Inferior parietal cortex (tissue), 1 donor: Measurements from ENCODE around the gene CDC42BPG.

Experiments
- DNase-seq: peaks from one replicate; pipeline ENCODE4 v3.0.0-alpha.2; 2016; ENCODE audit errors: extremely low spot score

CDC42BPG gene

GRCh38 chr11:64844330-64845128, at the start of gene CDC42BPG:
Gene CDC42BPG (minus strand): TSS chr11:64844653. CDS start chr11:64844569, 84 bp downstream.
- no peak for DNase-seq

GRCh38 chr11:64893194-64894069, 49.0 kb upstream of the CDC42BPG start:
- DNase-seq = no peak

GRCh38 chr11:64892838-64893193, 48.4 kb upstream of the CDC42BPG start:
- DNase-seq = no peak

- no peak for DNase-seq
These were observed 48.0 kb upstream of the CDC42BPG start for GRCh38 chr11:64892411-64892831.

- no peak for DNase-seq
These were observed 47.4 kb upstream of the CDC42BPG start for GRCh38 chr11:64891880-64892279.

- no peak for DNase-seq
These were observed 46.9 kb upstream of the CDC42BPG start for GRCh38 chr11:64891215-64891848.

GRCh38 chr11:64890522-64890939, 46.1 kb upstream of the CDC42BPG start:
- DNase-seq = no peak

GRCh38 chr11:64888729-64889511, 44.5 kb upstream of the CDC42BPG start:
- DNase-seq = no peak

- no peak for DNase-seq
These were observed 43.9 kb upstream of the CDC42BPG start for GRCh38 chr11:64888406-64888728.

GRCh38 chr11:64887757-64888405, 43.4 kb upstream of the CDC42BPG start:
- DNase-seq = peak; percentile 76

GRCh38 chr11:64887234-64887756, 42.8 kb upstream of the CDC42BPG start:
- DNase-seq = no peak

GRCh38 chr11:64885367-64886286, 41.2 kb upstream of the CDC42BPG start:
- DNase-seq = no peak

- DNase-seq = no peak
These were observed 39.6 kb upstream of the CDC42BPG start for GRCh38 chr11:64884019-64884418.

- DNase-seq = no peak
These were observed 39.1 kb upstream of the CDC42BPG start for GRCh38 chr11:64883575-64883974.

- DNase-seq = no peak
These were observed 37.8 kb upstream of the CDC42BPG start for GRCh38 chr11:64882243-64882642.

- no peak for DNase-seq
These were observed 37.0 kb upstream of the CDC42BPG start for GRCh38 chr11:64881476-64881875.

- DNase-seq = no peak
These were observed 36.0 kb upstream of the CDC42BPG start for GRCh38 chr11:64880240-64881001.

- no peak for DNase-seq
These were observed 34.9 kb upstream of the CDC42BPG start for GRCh38 chr11:64879244-64879900.
